ENCODE results near the gene ASXL1.

GRCh38 chr20:32460683-32461320 lies 102.7 kb downstream of the ASXL1 start:
- TF ChIP-seq CTCF (conservative IDR thresholded peaks at IDR 0.05 in 1 of 2, IDR thresholded peaks at IDR 0.05 in 1 of 2; ENCODE audit: extremely low read depth in 1 of 2, insufficient read depth in 1 of 2, low read depth in 1 of 2, low read length in 2 of 2): no peak
- no peak for TF ChIP-seq EZH2 (IDR thresholded peaks at IDR 0.05; ENCODE audit: borderline replicate concordance, low read length)

Data from mammary epithelial cell (primary cell).